ENCODE data around the gene KCNJ2. TPM values are rescaled to one million over a fixed set of nuclear protein-coding genes. Genes with fewer than 3 reads are reported as not detected.

Gene KCNJ2
- total RNA-seq (not detected), polyA plus RNA-seq (not detected), total RNA-seq (0 to 0.09 (median 0) reads per million in 6 experiments)

GRCh38 chr17:70168977-70169708 is at the start of gene KCNJ2:
KCNJ2 (plus strand) TSS chr17:70169532; CDS start chr17:70175040, 5,508 bp downstream.
- ATAC-seq, result peak; percentile 25 to 69

GRCh38 chr17:70119545-70119944 is 49.8 kb upstream of the KCNJ2 start:
- H3K9me3 Mint-ChIP-seq, result peaks cover 0 to 22% (median 10%) of the 10 kb centered on the region in 9 donors
- no peak overlapping the region for H3K4me3 Mint-ChIP-seq
- POLR2A ChIA-PET, result no interaction called here
- peaks cover 0 to 3% (median 2%) of the 10 kb centered on the region in 5 donors for H3K27me3 Mint-ChIP-seq
- peaks cover 0 to 6% (median 0%) of the 10 kb centered on the region in 3 donors for H3K36me3 Mint-ChIP-seq
- H3K4me1 Mint-ChIP-seq, result peaks cover 0 to 10% (median 0%) of the 10 kb centered on the region in 4 donors
- H3K27ac Mint-ChIP-seq, result no peak overlapping the region
- DNase-seq (no peak), ATAC-seq (no peak)

More at GRCh38 chr17:70168977-70169708, at the start of gene KCNJ2:
- peaks cover 38 to 77% (median 60%) of the 10 kb centered on the region in 5 donors for H3K27me3 Mint-ChIP-seq
- peak within 1 kb of the TSS in 1 of 10 donors; percentile 66 for H3K27ac Mint-ChIP-seq
- H3K4me3 Mint-ChIP-seq, result peak within 1 kb of the TSS; percentile 61 to 85 (median 70)
- H3K9me3 Mint-ChIP-seq, result peaks cover 0 to 2% (median 0%) of the 10 kb centered on the region in 9 donors
- peaks cover 10 to 22% (median 18%) of the 10 kb centered on the region in 4 donors for H3K4me1 Mint-ChIP-seq
- no peaks in the 10 kb centered on the region for H3K36me3 Mint-ChIP-seq
- POLR2A ChIA-PET, result no interaction called here
- DNase-seq, result peak in 4 of 10 donors; percentile 1 to 53 (median 6)

- ATAC-seq (no peak), DNase-seq (no peak)
- peaks cover 0 to 22% (median 10%) of the 10 kb centered on the region in 9 donors for H3K9me3 Mint-ChIP-seq
- H3K4me3 Mint-ChIP-seq, result no peak overlapping the region
- H3K4me1 Mint-ChIP-seq, result peaks cover 0 to 10% (median 0%) of the 10 kb centered on the region in 4 donors
- no peak overlapping the region for H3K27ac Mint-ChIP-seq
- peaks cover 0 to 6% (median 0%) of the 10 kb centered on the region in 3 donors for H3K36me3 Mint-ChIP-seq
- POLR2A ChIA-PET, result no interaction called here
- H3K27me3 Mint-ChIP-seq, result peaks cover 0 to 8% (median 2%) of the 10 kb centered on the region in 5 donors
Measured at GRCh38 chr17:70119983-70120382, 49.3 kb upstream of the KCNJ2 start.

DNA sequence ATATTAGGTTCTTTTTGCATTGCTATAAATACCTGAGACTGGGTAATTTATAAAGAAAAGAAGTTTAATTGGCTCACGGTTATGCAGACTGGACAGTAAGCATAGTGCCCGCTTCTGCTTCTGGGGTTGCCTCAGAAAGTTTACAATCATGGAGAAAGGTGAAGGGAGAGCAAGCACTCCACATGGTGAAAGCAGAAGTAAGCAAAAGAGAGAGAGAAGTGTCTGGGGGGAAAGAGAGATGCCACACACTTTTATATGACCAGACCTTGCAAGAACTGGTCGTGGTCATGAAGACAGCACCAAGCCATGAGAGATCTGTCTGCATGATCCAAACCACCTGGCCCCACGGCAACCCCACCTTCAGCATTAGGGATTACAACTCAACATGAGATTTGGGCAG is 48.9 kb upstream of the KCNJ2 start:
- H3K27me3 Mint-ChIP-seq, result peaks cover 0 to 9% (median 2%) of the 10 kb centered on the region in 5 donors
- H3K27ac Mint-ChIP-seq, result no peak overlapping the region
- no peak overlapping the region for H3K4me3 Mint-ChIP-seq
- H3K4me1 Mint-ChIP-seq, result peaks cover 0 to 10% (median 0%) of the 10 kb centered on the region in 4 donors
- POLR2A ChIA-PET, result no interaction called here
- H3K36me3 Mint-ChIP-seq, result peaks cover 0 to 6% (median 0%) of the 10 kb centered on the region in 3 donors
- ATAC-seq (no peak), DNase-seq (no peak)
- peaks cover 0 to 22% (median 10%) of the 10 kb centered on the region in 9 donors for H3K9me3 Mint-ChIP-seq

DNA sequence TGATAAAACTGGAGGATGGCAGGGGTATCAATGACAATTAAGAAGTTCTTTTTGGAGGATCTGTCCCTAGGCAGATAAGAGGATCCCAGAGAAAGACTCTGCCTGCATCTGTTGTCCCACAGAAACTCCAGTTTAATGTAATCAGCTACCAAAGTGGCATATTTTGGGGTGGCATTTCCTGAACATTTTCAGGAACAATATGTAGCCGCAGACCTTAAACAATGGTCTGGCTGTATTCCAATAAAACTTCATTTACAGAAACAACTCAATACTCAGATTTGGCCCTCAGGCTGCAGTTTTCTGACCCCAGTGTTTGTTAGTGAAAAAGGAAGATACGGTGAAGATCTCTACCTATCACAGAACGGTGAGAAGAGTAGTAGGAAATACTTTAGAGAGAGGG is 48.2 kb upstream of the KCNJ2 start:
- POLR2A ChIA-PET, result no interaction called here
- no peak overlapping the region for H3K4me3 Mint-ChIP-seq
- H3K27ac Mint-ChIP-seq, result no peak overlapping the region
- H3K36me3 Mint-ChIP-seq, result peaks cover 0 to 6% (median 0%) of the 10 kb centered on the region in 3 donors
- peaks cover 0 to 22% (median 10%) of the 10 kb centered on the region in 9 donors for H3K9me3 Mint-ChIP-seq
- peaks cover 0 to 10% (median 0%) of the 10 kb centered on the region in 4 donors for H3K4me1 Mint-ChIP-seq
- no peak for ATAC-seq
- no peak for DNase-seq
- H3K27me3 Mint-ChIP-seq, result peaks cover 0 to 9% (median 2%) of the 10 kb centered on the region in 5 donors

DNA sequence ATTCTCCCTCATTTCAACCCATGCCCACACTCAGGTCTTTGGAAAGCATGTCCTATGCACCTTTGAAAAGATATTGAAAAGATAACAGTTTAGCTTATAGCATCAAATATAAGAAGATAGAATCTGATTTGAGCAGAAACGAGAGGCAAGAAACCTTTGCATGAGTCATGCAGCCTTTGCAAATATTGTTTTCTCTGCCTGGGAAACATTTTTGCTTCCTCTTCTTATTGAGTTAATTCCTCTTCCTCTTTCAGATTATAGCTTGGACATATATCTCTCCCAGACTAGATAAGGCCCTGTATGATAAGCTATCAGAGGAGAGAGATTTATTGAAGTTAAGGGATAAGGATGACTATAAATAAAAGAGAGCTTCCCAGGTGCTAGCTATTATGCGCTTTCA is 46.1 kb upstream of the KCNJ2 start:
- H3K27ac Mint-ChIP-seq, result no peak overlapping the region
- H3K27me3 Mint-ChIP-seq, result peaks cover 0 to 9% (median 2%) of the 10 kb centered on the region in 5 donors
- H3K9me3 Mint-ChIP-seq, result peaks cover 0 to 18% (median 5%) of the 10 kb centered on the region in 9 donors
- H3K4me3 Mint-ChIP-seq, result no peak overlapping the region
- no peak for ATAC-seq
- peaks cover 0 to 6% (median 0%) of the 10 kb centered on the region in 3 donors for H3K36me3 Mint-ChIP-seq
- peaks cover 0 to 10% (median 0%) of the 10 kb centered on the region in 4 donors for H3K4me1 Mint-ChIP-seq
- no peak for DNase-seq
- POLR2A ChIA-PET, result no interaction called here

DNA sequence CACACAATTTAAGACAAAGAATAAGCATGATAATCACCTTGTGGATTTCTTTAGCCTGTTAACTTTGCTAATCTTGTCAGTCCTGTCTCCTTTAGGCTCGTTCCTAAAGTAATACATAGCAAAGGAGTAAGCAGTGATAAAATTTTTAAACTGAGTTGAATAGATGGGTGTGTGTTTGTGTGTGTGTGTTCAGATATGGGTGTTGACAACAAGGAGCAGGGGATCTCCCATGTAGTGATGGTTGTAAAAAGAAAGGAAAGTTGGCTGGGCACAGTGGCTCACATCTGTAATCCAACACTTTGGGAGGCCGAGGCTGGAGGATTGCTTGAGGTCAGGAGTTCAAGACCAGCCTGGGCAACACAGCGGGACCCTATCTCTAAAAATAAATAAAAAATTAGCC is 44.6 kb upstream of the KCNJ2 start:
- H3K27me3 Mint-ChIP-seq, result peaks cover 0 to 9% (median 2%) of the 10 kb centered on the region in 5 donors
- DNase-seq (no peak), ATAC-seq (no peak)
- no peak overlapping the region for H3K4me3 Mint-ChIP-seq
- H3K36me3 Mint-ChIP-seq, result peaks cover 0 to 6% (median 0%) of the 10 kb centered on the region in 3 donors
- peaks cover 0 to 9% (median 3%) of the 10 kb centered on the region in 9 donors for H3K9me3 Mint-ChIP-seq
- H3K4me1 Mint-ChIP-seq, result peaks cover 0 to 10% (median 0%) of the 10 kb centered on the region in 4 donors
- POLR2A ChIA-PET, result no interaction called here
- H3K27ac Mint-ChIP-seq, result peak overlapping the region in 1 of 10 donors; percentile 78

DNA sequence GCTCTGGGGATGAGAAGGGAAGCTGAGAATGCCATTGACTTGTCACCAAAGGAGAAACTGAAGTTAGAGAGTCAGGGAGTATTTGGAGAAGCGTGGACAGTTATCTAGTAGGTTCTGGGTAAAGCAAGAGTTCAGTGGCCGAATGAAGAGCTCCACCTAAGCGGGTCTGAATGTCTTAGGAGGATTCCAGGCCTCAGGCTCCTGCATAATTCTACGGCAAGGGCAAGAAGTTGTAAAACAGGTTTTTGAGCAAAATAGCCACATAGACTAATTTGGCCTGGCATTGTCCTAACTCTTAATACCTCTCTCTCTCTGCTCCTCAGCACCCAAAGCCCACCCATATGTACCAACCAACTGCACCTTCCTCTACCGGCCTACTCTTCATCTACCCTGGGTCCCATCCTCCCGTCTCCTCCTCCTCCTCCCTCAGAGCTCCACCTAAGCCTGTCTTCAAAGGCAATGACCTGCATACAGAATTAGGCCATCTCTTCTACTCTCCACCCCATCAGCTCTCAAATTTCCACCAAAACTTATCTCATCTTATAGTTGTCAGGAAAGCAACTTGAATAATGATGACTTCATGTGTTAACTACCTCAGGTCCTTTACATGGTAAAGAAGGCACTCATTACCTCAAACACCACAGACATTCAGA is 42.0 kb upstream of the KCNJ2 start:
- DNase-seq (no peak), ATAC-seq (no peak)
- Mint-ChIP-seq H3K27me3 (peaks cover 0 to 10% (median 0%) of the 10 kb centered on the region in 5 donors), H3K4me1 (peaks cover 0 to 6% (median 0%) of the 10 kb centered on the region in 4 donors), H3K4me3 (no peak overlapping the region), H3K27ac (no peak overlapping the region), H3K36me3 (no peaks in the 10 kb centered on the region), H3K9me3 (peaks cover 0 to 2% (median 0%) of the 10 kb centered on the region in 9 donors)
- POLR2A ChIA-PET, result no interaction called here

DNA sequence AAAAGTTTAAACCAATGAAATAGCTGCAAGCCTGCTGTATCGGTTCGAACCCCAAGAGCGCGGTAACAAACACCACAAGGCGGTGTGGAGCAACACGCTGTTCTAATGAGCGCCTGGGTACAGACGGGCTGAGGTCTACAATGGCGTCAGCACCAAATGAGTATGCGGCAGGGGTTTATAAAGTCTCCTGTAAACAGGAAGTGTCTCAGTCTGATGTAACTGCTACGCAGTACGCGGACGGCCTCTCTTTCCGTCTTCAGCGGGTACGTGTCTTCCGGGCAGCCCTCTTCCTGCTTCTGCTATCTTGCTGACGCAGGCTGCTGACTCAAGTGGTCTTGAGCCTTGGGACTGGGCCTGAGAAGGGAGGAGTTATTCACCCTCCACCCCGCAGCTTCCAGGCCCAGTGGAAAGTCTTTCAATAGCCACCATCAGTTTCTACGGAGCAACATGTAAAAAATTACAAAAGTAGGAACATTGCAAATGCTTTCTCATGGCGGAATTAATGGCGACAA is 40.5 kb upstream of the KCNJ2 start:
- DNase-seq (no peak), ATAC-seq (no peak)
- no peak overlapping the region for H3K4me3 Mint-ChIP-seq
- no peaks in the 10 kb centered on the region for H3K4me1 Mint-ChIP-seq
- H3K9me3 Mint-ChIP-seq, result peaks cover 0 to 2% (median 0%) of the 10 kb centered on the region in 9 donors
- POLR2A ChIA-PET, result no interaction called here
- peaks cover 0 to 10% (median 0%) of the 10 kb centered on the region in 5 donors for H3K27me3 Mint-ChIP-seq
- H3K27ac Mint-ChIP-seq, result no peak overlapping the region
- no peaks in the 10 kb centered on the region for H3K36me3 Mint-ChIP-seq

DNA sequence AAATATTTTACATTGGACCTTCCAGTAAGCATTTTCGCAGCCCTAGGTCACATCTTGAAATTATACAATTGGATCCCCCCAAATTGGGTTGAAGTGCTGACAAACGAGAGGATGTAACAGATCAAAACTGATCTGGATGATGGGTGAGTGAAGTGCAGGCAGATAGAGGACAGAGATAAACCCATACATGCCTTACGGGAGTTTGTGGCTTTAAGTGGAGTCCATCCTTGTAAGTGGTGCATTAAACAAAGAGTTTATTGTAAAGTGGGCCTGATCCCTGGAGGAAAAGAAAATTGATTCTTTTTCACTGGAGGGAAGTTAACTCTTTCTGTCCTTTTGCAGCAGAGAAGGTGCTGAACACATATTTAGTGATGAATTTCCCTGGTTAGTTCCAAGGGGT is 39.0 kb upstream of the KCNJ2 start:
- ATAC-seq, result no peak
- peaks cover 0 to 2% (median 0%) of the 10 kb centered on the region in 9 donors for H3K9me3 Mint-ChIP-seq
- no peaks in the 10 kb centered on the region for H3K4me1 Mint-ChIP-seq
- H3K36me3 Mint-ChIP-seq, result no peaks in the 10 kb centered on the region
- no peak overlapping the region for H3K4me3 Mint-ChIP-seq
- H3K27ac Mint-ChIP-seq, result no peak overlapping the region
- H3K27me3 Mint-ChIP-seq, result peaks cover 0 to 6% (median 0%) of the 10 kb centered on the region in 5 donors
- DNase-seq, result no peak
- POLR2A ChIA-PET, result no interaction called here

DNA sequence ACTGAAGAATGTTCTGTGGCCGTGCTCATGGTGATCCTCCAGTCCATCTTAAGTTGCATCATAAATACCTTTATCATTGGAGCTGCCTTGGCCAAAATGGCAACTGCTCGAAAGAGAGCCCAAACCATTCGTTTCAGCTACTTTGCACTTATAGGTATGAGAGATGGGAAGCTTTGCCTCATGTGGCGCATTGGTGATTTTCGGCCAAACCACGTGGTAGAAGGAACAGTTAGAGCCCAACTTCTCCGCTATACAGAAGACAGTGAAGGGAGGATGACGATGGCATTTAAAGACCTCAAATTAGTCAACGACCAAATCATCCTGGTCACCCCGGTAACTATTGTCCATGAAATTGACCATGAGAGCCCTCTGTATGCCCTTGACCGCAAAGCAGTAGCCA is 36.8 kb upstream of the KCNJ2 start:
- no peak for DNase-seq
- Mint-ChIP-seq H3K27me3 (peaks cover 0 to 6% (median 0%) of the 10 kb centered on the region in 5 donors), H3K4me3 (no peak overlapping the region), H3K4me1 (peaks cover 1 to 8% (median 5%) of the 10 kb centered on the region in 4 donors), H3K27ac (no peak overlapping the region), H3K9me3 (peaks cover 0 to 2% (median 0%) of the 10 kb centered on the region in 9 donors), H3K36me3 (no peaks in the 10 kb centered on the region)
- POLR2A ChIA-PET, result no interaction called here
- ATAC-seq, result no peak

DNA sequence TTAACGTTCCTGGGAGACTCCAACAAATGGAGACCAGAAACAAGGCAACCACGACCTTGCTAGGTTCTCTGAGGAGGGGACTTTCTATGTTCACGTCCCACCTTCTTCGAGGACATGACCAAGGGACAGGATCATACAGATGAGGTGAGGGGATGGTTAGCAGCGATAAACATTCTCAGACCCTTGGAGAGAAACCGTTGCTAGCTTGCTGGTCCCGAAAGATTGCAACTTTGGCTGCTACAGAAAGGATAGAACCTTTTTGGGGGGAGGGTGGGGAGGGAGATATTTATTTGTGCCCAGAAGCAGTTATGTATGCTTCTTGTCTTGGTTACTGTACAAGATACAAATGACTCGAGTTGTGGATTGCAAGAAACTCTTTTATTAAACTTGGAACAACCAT is 35.3 kb upstream of the KCNJ2 start:
- H3K27me3 Mint-ChIP-seq, result peaks cover 0 to 6% (median 0%) of the 10 kb centered on the region in 5 donors
- ATAC-seq, result no peak
- POLR2A ChIA-PET, result no interaction called here

GRCh38 chr17:70134777-70135176 is 34.6 kb upstream of the KCNJ2 start:
- H3K4me1 Mint-ChIP-seq, result peaks cover 1 to 13% (median 9%) of the 10 kb centered on the region in 4 donors
- peaks cover 0 to 6% (median 0%) of the 10 kb centered on the region in 5 donors for H3K27me3 Mint-ChIP-seq
- H3K36me3 Mint-ChIP-seq, result no peaks in the 10 kb centered on the region
- no peaks in the 10 kb centered on the region for H3K9me3 Mint-ChIP-seq
- POLR2A ChIA-PET, result no interaction called here
- ATAC-seq, result no peak
- no peak for DNase-seq
- H3K27ac Mint-ChIP-seq, result no peak overlapping the region
- H3K4me3 Mint-ChIP-seq, result no peak overlapping the region

More for the DNA sequence above, 35.3 kb upstream of the KCNJ2 start:
- Mint-ChIP-seq H3K4me1 (peaks cover 1 to 13% (median 9%) of the 10 kb centered on the region in 4 donors), H3K4me3 (no peak overlapping the region), H3K36me3 (no peaks in the 10 kb centered on the region), H3K9me3 (no peaks in the 10 kb centered on the region), H3K27ac (no peak overlapping the region)
- DNase-seq, result no peak

Measured in naive thymus-derived CD8-positive, alpha-beta T cell (primary cell).